HL-60/S4 (cell line): ENCODE measurements around the gene SYT5.
"Not testable (repeated sequence)": the region's sequence is repeated elsewhere in the genome, so short reads cannot be mapped to it uniquely, and the experiment has no call there.

ENCODE experiments used
- in situ Hi-C: fragments of 300-500 bp; cut with MboI; formaldehyde crosslinking; loops from 2 replicates; pipeline ENCODE4 v1.14.3; 2022; ENCODE audit warnings: low sequenced_read_pairs

SYT5 gene

GRCh38 chr19:55179606-55180484 is at the start of gene SYT5:
TSS of gene SYT5 (minus strand) at chr19:55180289. CDS start at chr19:55179041, 1,248 bp downstream.
- in situ Hi-C loops = no loop called here

DNA sequence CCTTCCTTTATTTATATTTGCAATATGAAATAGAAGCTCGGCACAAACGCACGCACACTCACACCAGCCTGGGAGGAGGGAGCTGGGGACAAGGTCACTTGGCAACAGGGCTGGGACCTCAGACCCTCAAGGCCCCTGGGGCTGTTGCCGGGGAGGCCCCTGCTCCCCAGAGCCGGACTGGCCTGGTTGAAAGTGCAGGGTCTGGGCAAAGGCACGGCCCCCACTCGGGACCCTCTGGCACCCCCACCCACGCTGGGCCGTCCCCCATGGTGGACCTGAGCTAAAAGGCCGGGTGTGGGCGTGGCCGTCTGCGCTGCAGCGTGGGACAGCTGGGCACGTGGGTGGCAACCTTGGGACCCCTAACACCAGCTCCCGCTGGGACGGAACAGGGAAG is 49.7 kb upstream of the SYT5 start:
- in situ Hi-C loops = no loop called here

- in situ Hi-C loops = no loop called here
Observed at GRCh38 chr19:55229145-55229788, 49.2 kb upstream of the SYT5 start.

DNA sequence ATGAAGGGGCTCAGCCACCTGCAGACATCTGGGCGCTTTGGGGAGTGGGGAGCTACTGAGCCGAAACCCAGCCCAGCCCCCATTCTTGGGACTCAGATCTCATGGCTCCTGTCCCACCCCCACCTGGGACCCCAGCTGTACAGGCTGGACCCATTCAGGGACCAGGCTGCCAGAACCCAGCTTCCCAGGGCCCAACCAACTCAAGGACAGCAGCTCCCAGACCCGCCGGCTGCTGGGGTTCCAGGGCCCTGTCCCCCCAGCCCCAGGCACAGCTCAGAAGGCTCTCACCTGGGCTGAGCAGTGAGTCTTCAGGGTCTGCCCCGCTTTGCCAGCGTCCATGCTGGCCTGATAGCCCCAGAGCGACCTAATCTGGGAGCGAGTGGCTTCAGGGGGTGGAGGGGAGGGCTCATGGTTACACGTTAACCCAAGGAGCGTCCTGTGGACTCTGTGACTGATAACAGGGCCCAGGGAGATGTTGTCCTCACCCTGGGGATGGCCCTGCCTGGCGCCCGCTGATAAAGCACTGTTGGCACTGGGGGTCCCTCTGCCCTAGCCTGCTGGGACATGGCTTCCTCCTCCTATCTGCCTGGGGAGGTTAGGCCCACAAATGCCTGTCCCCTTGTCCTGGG is 48.4 kb upstream of the SYT5 start, which contains the start of gene TMEM86B:
Gene TMEM86B, minus strand, starts transcription at position 361 of the 629 bp plus-strand sequence. Its CDS starts 22 bp downstream, at position 339.
- in situ Hi-C loops = no loop called here

DNA sequence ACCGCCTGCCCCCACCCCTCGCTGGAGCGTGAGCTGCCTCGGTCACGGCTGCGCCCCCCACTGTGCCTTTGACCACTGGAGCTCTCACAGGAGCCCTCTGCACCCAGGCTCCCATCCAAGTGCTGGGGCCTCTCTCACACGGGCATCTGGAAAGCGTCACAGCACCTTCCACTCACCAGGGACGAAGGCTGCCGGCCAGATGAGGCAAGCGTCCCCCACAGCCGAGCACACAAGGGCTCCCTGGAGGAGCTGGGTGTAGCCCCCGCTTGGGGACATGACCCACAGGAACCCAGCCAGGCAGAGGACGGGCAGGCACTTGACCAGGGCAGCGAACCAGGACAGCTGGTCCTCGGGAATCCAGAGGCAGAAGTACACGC is 47.9 kb upstream of the SYT5 start:
- in situ Hi-C loops = no loop called here

DNA sequence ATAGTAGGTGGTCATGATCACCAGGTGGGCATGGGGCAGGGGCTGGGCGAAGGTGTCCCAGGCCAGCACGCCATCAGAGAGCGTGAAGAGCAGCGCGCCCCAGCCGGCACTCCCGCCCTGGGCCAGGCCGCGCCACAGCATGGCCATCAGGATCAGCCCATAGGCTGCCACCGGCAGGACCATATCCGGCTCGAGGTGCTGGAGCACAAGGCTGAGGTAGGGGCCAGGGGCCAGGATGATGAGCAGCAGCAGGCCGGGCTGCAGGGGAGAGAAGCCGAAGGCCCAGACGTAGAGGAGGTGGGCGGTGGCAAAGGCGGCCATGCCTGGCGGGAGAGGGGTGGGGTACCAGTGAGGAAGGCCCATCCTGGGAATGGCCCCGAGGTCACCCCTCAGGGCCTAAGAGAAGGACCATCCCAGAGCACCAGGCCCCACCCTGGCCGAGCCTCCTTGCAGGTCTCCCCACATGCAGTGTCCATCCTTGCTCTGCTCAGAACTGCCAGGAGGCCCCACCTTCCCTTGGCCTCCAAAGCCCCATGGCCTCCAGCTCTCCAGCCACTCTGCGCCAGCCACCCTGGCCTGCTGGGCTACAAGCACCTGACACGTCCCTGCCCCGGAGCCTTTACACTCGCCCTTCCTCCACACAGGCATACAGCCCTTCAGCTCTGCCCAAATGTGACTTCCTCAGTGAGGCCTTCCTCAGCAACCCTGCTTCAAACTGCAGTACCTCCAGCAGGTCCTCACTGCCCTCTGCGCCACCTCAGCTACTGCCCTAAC is 47.3 kb upstream of the SYT5 start:
- in situ Hi-C loops = no loop called here

DNA sequence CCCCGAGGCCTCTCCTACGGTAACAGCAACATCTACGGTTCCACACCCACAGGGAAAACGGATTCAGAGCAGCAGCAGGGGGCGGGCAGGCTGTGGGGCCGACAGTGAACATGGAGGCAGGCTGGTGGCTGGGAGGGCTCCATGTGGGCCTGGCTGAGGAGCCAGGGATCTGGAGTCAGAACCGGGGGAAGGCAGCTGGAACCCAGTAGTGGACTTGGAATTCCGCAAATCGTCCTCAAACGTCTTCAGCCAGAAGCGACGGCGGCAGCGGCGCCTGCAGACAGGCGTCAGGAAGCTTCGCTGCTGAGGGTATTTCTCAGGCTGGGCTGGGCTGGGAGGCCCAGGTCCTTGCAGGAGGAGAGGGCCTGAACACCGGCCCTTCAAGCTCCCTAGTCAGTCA is 46.7 kb upstream of the SYT5 start:
- in situ Hi-C loops = no loop called here

GRCh38 chr19:55226273-55226672 is 46.2 kb upstream of the SYT5 start:
- in situ Hi-C loops = no loop called here

DNA sequence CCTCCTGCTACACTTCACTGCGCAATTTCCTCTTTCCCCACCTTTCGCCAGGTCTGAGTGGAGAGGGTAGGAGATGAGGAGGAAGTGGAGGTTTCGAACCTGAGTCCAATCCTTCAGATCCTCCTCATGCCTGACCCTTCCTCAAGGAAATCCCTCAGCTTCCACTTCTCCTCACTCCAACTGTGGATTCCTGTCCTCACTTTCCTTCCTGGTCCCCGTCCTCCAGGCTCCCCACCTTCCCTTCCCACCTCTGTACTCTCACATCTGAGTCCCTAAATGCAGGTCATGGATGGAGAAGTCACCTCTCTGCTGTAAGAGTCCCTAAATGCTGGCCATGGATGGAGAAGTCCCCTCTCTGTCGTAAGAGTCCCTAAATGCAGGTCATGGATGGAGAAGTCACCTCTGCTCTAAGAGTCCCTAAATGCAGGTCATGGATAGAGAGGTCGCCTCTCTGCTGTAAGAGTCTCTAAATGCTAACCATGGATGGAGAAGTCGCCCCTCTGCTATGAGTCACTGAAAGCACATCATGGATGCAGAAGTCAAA is 45.4 kb upstream of the SYT5 start:
- in situ Hi-C loops = no loop called here

- in situ Hi-C loops = not testable (repeated sequence)
Observed at GRCh38 chr19:55224679-55225414, 44.8 kb upstream of the SYT5 start.

GRCh38 chr19:55224038-55224665 is 44.1 kb upstream of the SYT5 start:
- in situ Hi-C loops = no loop called here

DNA sequence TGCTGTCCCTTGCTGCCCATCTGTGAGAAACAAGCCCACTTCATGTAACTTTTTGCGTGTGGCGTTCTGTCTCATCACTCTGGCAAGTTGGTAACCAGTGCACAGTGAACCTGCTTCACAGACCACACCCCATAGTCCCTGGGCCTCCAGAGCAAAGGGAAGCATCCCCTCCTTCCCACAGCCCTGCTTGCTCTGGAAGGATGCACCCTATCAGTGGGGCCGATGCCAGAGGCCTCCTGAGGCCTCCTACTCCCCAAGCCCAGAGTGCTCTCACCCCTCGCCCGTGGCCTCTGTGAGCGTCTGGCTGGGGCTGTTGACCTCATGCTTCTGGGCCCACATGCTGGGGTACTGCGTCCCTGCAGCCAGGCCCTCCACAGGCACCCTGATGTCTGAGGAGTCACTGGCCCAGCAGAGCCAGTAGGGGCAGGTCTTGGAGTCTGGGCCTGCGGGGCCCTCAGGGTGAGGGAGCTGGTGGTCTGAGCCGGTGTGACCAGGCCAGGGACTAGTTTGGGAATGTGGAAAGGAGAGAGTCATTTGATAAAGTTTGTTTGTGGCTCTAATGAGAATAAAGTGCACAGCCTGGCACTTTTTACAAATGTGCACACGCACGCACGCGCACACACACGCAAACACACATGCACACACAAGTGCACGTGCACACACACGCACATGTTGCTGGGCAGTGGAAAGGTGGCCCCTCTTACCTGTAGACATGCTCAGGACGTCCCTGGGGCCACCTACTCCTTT is 43.4 kb upstream of the SYT5 start:
- in situ Hi-C loops = no loop called here

- in situ Hi-C loops = no loop called here
Observed at GRCh38 chr19:55220525-55220924, 40.4 kb upstream of the SYT5 start.

DNA sequence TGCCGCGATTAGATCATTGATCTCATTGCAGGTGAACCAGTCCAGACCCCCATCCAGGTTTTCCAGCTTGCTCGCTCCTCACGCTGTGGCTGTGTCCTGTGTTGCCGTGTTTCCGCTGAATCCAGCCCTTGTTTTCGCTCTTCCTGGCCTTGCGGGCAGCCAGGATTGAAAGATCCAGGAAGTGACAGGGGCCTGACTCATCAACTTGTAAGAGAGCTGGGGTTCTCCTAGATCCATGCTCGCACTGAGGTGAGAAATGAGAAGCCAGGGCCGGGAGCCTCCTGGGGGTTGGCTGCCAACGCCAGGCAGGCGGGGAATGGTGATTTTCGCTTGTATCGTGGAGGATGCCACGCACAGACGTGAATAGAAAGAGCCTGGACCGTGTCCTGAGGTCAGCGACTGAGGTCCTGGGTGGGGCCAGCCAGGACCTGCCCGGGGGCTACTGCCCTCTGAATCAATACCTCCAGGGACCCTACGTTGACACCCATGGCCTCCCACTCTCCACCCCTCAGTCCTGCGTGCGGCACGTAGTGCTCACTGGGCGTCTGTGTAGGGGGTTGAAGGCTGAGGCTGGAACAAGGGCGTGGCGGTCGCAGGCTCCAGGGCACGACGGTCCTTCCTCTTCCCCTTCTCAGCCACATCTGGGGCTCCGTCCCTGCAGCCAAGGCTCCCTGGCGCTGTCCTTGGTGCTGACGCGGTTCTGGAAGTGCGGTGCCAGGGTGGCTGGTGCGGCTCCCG is 36.5 kb upstream of the SYT5 start:
- in situ Hi-C loops = loop anchor here (10.0 kb wide), 1 partner anchor 198 kb away; no protein-coding TSS in a partner anchor

DNA sequence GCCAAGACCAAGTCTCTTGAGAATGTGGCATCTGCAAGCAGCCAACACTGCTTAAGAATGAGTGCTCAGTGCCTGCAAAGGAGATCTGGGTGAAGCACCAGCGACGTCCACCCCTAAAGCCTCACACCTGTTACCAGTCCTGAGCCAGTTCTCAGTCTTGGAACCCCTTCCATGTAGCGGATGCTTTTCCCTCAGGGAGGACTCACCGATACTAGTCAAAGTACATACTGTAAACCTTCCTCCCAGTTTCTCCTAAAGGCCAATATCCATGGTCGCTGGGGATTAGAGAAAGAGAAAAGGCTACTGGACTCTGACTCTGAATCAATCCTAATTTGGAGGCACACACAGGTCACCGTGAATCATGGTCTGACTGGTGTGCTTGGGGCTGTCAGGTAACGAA is 33.5 kb upstream of the SYT5 start:
- in situ Hi-C loops = loop anchor here (10.0 kb wide), 1 partner anchor 201 kb away; no protein-coding TSS in a partner anchor

DNA sequence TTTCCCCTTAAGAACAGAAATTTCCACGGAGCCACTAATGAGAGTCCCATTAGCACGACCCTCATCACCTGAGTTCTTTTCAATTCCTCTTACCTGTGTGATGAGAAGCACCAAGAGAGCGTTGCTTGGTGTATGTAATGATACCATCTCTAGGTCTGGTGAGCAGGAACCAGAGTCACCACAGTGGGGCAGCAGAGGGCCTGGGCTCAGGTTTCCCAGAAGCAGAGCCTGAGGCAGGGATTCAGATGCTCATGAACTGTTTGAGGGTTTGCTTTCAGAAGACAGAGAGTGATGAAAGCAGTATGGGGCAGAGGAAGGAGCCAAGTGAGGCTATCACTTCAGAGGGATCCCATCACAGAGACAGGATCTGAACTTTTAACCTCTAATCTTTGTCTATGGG is 32.4 kb upstream of the SYT5 start:
- in situ Hi-C loops = loop anchor here (10.0 kb wide), 1 partner anchor 202 kb away; no protein-coding TSS in a partner anchor

GRCh38 chr19:55209693-55210472 is 29.8 kb upstream of the SYT5 start:
- in situ Hi-C loops = loop anchor here (10.0 kb wide), 1 partner anchor 205 kb away; no protein-coding TSS in a partner anchor
